ENCODE data around the gene CBLL1.

The CBLL1 gene

DNA sequence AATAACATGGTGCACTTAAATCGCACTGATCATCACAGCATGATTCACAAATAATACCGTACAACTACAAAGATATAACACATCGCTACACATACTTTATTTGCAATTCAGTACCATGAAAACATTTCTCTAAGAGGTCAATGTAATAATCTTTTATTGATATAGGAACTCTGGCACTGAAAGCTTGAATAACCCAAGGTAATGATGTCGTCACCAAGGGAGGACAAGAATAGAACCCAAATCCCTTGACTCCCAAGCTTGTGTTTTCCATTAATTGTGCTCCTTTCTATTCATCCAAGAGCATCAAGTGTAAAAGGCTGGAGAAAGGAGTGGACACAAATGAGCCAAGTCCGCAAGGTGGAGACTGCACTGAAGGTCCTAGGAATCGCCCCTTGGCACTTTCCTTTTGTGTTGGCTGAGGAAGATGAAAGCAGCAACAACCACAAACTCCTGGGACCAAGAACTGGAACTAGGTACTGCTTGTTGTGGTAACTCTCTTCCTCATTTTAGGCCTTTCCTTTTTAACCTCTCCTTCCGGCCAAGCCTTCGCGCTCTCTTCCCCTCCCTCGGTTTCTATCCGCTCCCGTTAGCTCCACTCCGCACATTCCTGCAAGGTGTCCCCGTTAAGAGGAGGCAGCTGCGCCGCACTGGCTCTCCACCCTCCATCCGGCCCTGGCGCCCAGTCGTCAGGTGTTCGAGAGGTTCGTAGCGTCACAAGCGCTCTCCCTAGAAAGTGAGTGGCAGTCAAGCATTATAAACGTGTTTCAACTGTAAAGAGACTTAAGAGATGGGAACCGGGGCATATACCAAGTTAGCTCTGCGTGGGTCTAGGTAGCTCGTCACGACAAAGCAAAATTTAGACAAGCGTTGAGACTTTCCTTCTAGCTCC, 1.0 kb upstream of the CBLL1 start:
- H3K4me3 ChIP-seq (ENCODE audit: low read depth, low read length): peak overlapping the region; percentile 94
- in situ Hi-C loops (cut with HindIII; ENCODE audit: low sequenced_read_pairs): no loop called here
- no peak for DNase-seq (ENCODE audit: low read depth, low spot score)
- no peak for TF ChIP-seq CTCF (IDR thresholded peaks at IDR 0.05; ENCODE audit: low read depth, low read length)

GRCh38 chr7:107744345-107744750, 406 bp downstream of the CBLL1 start:
- in situ Hi-C loops (cut with HindIII; ENCODE audit: low sequenced_read_pairs): no loop called here
- no peak for DNase-seq (ENCODE audit: low read depth, low spot score)
- no peak for TF ChIP-seq CTCF (IDR thresholded peaks at IDR 0.05; ENCODE audit: low read depth, low read length)
- H3K4me3 ChIP-seq (ENCODE audit: low read depth, low read length): peak overlapping the region; percentile 94

GRCh38 chr7:107746006-107746405, 2.1 kb downstream of the CBLL1 start:
- no peak overlapping the region for H3K4me3 ChIP-seq (ENCODE audit: low read depth, low read length)
- no peak for TF ChIP-seq CTCF (IDR thresholded peaks at IDR 0.05; ENCODE audit: low read depth, low read length)
- in situ Hi-C loops (cut with HindIII; ENCODE audit: low sequenced_read_pairs): no loop called here
- no peak for DNase-seq (ENCODE audit: low read depth, low spot score)

GRCh38 chr7:107751113-107751512, 7.2 kb downstream of the CBLL1 start:
- no peak for DNase-seq (ENCODE audit: low read depth, low spot score)
- no peak overlapping the region for H3K4me3 ChIP-seq (ENCODE audit: low read depth, low read length)
- in situ Hi-C loops (cut with HindIII; ENCODE audit: low sequenced_read_pairs): no loop called here
- TF ChIP-seq CTCF (IDR thresholded peaks at IDR 0.05; ENCODE audit: low read depth, low read length): no peak

DNA sequence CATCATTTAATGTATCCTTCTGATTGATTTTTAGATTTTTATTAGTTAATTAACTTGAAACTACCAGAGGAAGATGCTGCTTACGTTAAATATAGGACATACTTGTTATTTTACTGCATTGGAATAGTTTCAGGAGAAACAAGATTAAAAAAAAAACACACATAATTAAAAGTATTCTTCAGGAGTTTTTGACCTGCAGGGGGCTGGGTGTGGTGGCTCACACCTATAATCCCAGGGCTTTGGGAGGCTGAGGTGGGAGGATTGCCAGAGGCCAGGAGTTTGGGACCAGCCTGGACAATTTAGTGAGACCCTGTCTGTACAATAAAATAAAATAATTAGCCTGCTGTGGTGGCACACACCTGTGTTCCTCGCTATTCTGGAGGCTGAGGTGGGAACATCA, 10.7 kb downstream of the CBLL1 start:
- peak; percentile 15 for TF ChIP-seq CTCF (IDR thresholded peaks at IDR 0.05; ENCODE audit: low read depth, low read length)
- in situ Hi-C loops (cut with HindIII; ENCODE audit: low sequenced_read_pairs): no loop called here
- no peak for DNase-seq (ENCODE audit: low read depth, low spot score)
- H3K4me3 ChIP-seq (ENCODE audit: low read depth, low read length): no peak overlapping the region

GRCh38 chr7:107758667-107759066, 14.7 kb downstream of the CBLL1 start:
- TF ChIP-seq CTCF (IDR thresholded peaks at IDR 0.05; ENCODE audit: low read depth, low read length): no peak
- DNase-seq (ENCODE audit: low read depth, low spot score): no peak
- H3K4me3 ChIP-seq (ENCODE audit: low read depth, low read length): no peak overlapping the region
- in situ Hi-C loops (cut with HindIII; ENCODE audit: low sequenced_read_pairs): no loop called here
